OCI-LY1 (cell line): ENCODE measurements around the gene CACNB2.

Source experiments
- H2AFZ ChIP-seq: fragments of 200-600 bp; sonication (generic), shearing (Covaris generic); 2 replicates; pipeline ENCODE4 v1.6.0; 2014; ENCODE audit warnings: antibody characterized with exemption, mild to moderate bottlenecking, low read length
- H3F3A ChIP-seq: fragments of 200-600 bp; sonication (generic), shearing (Covaris generic); 2 replicates; pipeline ENCODE4 v1.6.0; 2014; ENCODE audit warnings: mild to moderate bottlenecking, antibody characterized with exemption, low read length, moderate library complexity; ENCODE audit not compliant: insufficient read depth
- H3K27ac ChIP-seq: fragments of 200-600 bp; sonication (generic); 2 replicates; pipeline ENCODE4 v1.5.1; 2014; ENCODE audit warnings: low read length, mixed run types, mild to moderate bottlenecking, low read depth; ENCODE audit not compliant: poor library complexity, severe bottlenecking
- H3K27me3 ChIP-seq: fragments of 200-600 bp; sonication (generic); 2 replicates; pipeline ENCODE4 v1.6.0; 2014; ENCODE audit warnings: antibody characterized with exemption, mild to moderate bottlenecking, low read length, moderate library complexity; ENCODE audit not compliant: insufficient read depth
- H3K36me3 ChIP-seq: fragments of 200-600 bp; sonication (generic); 2 replicates; pipeline ENCODE4 v1.6.1; 2014; ENCODE audit warnings: mild to moderate bottlenecking, antibody characterized with exemption, low read length, moderate library complexity, mixed read lengths; ENCODE audit not compliant: insufficient read depth
- H3K4me1 ChIP-seq: fragments of 200-600 bp; sonication (generic); 2 replicates; pipeline ENCODE4 v1.5.1; 2014; ENCODE audit warnings: mild to moderate bottlenecking, low read length, moderate library complexity; ENCODE audit not compliant: insufficient read depth, severe bottlenecking
- H3K4me2 ChIP-seq: fragments of 200-600 bp; sonication (generic), shearing (Covaris generic); 2 replicates; pipeline ENCODE4 v1.6.1; 2014; ENCODE audit warnings: low read length
- H3K4me3 ChIP-seq: fragments of 200-600 bp; sonication (generic); 2 replicates; pipeline ENCODE4 v1.5.1; 2014; ENCODE audit warnings: low read length, low read depth, mild to moderate bottlenecking, mixed read lengths; ENCODE audit not compliant: poor library complexity, severe bottlenecking
- H3K79me2 ChIP-seq: fragments of 200-600 bp; shearing (Covaris generic); 2 replicates; pipeline ENCODE4 v1.6.1; 2016; ENCODE audit warnings: mixed run types, low read length, mixed read lengths; ENCODE audit not compliant: insufficient read depth
- H3K9ac ChIP-seq: fragments of 200-600 bp; sonication (generic), shearing (Covaris generic); 2 replicates; pipeline ENCODE4 v1.6.1; 2014; ENCODE audit warnings: mild to moderate bottlenecking, low read length, mixed read lengths
- H3K9me2 ChIP-seq: fragments of 200-600 bp; sonication (generic), shearing (Covaris generic); 2 replicates; pipeline ENCODE4 v1.6.1; 2014; ENCODE audit warnings: low read depth, mild to moderate bottlenecking, low read length, mixed read lengths
- H3K9me3 ChIP-seq: fragments of 200-600 bp; shearing (Covaris generic); 2 replicates; pipeline ENCODE4 v1.6.1; 2014; ENCODE audit warnings: low read length, mixed read lengths
- H4K20me1 ChIP-seq: fragments of 200-600 bp; sonication (generic), shearing (Covaris generic); 2 replicates; pipeline ENCODE4 v1.6.0; 2016; ENCODE audit warnings: mild to moderate bottlenecking, low read length; ENCODE audit not compliant: insufficient read depth
- CTCF ChIP-seq: fragments of 200-600 bp; sonication (generic), shearing (Covaris generic); IDR thresholded peaks from 2 replicates; pipeline ENCODE4 v1.5.1; 2017; ENCODE audit warnings: mild to moderate bottlenecking, antibody characterized with exemption, low read length, moderate library complexity, mixed read lengths
- EZH2 ChIP-seq: fragments of 200-600 bp; sonication (generic), shearing (Covaris generic); IDR thresholded peaks from 2 replicates; pipeline ENCODE4 v1.8.0; 2017; ENCODE audit warnings: borderline replicate concordance, mixed run types, mild to moderate bottlenecking, antibody characterized with exemption, low read length, moderate library complexity, mixed read lengths

Gene CACNB2

GRCh38 chr10:18122753-18123152 is 17.5 kb upstream of the CACNB2 start:
- no peak overlapping the region for H3K9ac ChIP-seq
- TF ChIP-seq EZH2 (no peak), CTCF (no peak)
- no peaks in the 10 kb centered on the region for H3K27me3 ChIP-seq
- H3F3A ChIP-seq: no peaks in the 10 kb centered on the region
- no peak overlapping the region for H3K4me3 ChIP-seq
- H3K79me2 ChIP-seq: no peaks in the 10 kb centered on the region
- no peak overlapping the region for H3K27ac ChIP-seq
- no peaks in the 10 kb centered on the region for H4K20me1 ChIP-seq
- H3K9me3 ChIP-seq: no peaks in the 10 kb centered on the region
- H3K36me3 ChIP-seq: no peaks in the 10 kb centered on the region
- H2AFZ ChIP-seq: no peak overlapping the region
- H3K4me1 ChIP-seq: no peaks in the 10 kb centered on the region
- H3K9me2 ChIP-seq: no peaks in the 10 kb centered on the region
- H3K4me2 ChIP-seq: no peak overlapping the region

DNA sequence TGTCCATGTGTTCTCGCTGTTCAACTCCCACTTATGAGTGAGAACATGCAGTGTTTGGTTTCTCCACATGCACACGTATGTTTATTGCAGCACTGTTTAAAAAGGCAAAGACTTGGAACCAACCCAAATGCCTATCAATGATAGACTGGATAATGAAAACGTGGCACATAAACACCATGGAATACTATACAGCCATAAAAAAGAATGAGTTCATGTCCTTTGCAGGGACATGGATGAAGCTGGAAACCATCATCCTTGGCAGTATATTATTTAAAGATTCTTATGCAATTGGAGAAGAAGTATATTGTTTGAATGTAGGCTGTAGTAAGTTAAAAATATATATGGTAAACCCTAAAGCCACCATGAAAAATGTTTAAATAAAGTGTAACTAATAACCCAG is 7.2 kb upstream of the CACNB2 start:
- Histone ChIP-seq H3K9me2 (no peaks in the 10 kb centered on the region), H3K27me3 (no peaks in the 10 kb centered on the region), H3K36me3 (no peaks in the 10 kb centered on the region), H4K20me1 (no peaks in the 10 kb centered on the region), H3K4me2 (no peak overlapping the region), H3K27ac (no peak overlapping the region), H3F3A (no peaks in the 10 kb centered on the region; the same call in 1 of the 2 replicates), H3K9ac (no peak overlapping the region), H3K79me2 (no peaks in the 10 kb centered on the region), H2AFZ (no peak overlapping the region), H3K4me1 (no peaks in the 10 kb centered on the region), H3K9me3 (no peaks in the 10 kb centered on the region), H3K4me3 (no peak overlapping the region)
- TF ChIP-seq EZH2 (no peak), CTCF (no peak)

DNA sequence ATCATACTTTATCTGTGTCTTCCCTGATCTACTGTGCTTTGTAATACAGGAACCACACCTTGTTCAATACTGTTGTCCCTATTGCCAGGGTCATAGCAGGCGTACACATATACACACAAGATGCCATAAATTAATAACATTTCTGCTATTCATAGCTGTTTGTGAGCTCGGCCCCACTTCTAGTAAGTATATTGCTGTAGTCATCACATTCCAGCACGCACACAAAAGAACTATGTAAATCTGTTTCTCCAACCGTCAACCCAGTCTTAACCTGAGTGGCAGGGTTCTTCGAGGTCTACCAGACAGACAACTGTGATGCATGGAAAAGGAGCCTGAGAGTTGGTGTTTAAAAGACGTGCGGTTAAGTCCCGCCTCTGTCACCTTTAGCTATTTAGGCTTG is 5.7 kb upstream of the CACNB2 start:
- Histone ChIP-seq H3K9me2 (no peaks in the 10 kb centered on the region), H3K4me2 (no peak overlapping the region), H3K79me2 (no peaks in the 10 kb centered on the region), H2AFZ (no peak overlapping the region), H3K4me1 (no peaks in the 10 kb centered on the region), H3K36me3 (no peaks in the 10 kb centered on the region), H3K4me3 (no peak overlapping the region), H4K20me1 (no peaks in the 10 kb centered on the region), H3K27me3 (no peaks in the 10 kb centered on the region), H3K9me3 (no peaks in the 10 kb centered on the region), H3F3A (no peaks in the 10 kb centered on the region; the same call in 1 of the 2 replicates), H3K27ac (no peak overlapping the region), H3K9ac (no peak overlapping the region)
- no peak for TF ChIP-seq EZH2

- Histone ChIP-seq H3K27ac (no peak overlapping the region), H3K27me3 (no peaks in the 10 kb centered on the region), H3K4me2 (no peak overlapping the region), H3K36me3 (no peaks in the 10 kb centered on the region), H4K20me1 (no peaks in the 10 kb centered on the region), H3K9me3 (no peaks in the 10 kb centered on the region), H3K79me2 (no peaks in the 10 kb centered on the region), H2AFZ (no peak overlapping the region), H3K9me2 (no peaks in the 10 kb centered on the region), H3K4me3 (no peak overlapping the region), H3K4me1 (no peaks in the 10 kb centered on the region), H3F3A (no peaks in the 10 kb centered on the region; the same call in 1 of the 2 replicates), H3K9ac (no peak overlapping the region)
- TF ChIP-seq EZH2: no peak
- no peak for TF ChIP-seq CTCF
Observed at GRCh38 chr10:18134921-18135320, 5.3 kb upstream of the CACNB2 start.
